Liver (tissue), 9 donors: ENCODE results near the gene MTHFD2L. TPM values are rescaled to one million over a fixed set of nuclear protein-coding genes. Genes with fewer than 3 reads are reported as not detected.

ENCODE experiments used
- DNase-seq: peaks from one replicate; pipeline ENCODE4 v3.0.0-alpha.2; 2017; ENCODE audit warnings: low spot score
- H3K27ac ChIP-seq, 2 donors: one replicate each; pipeline ENCODE4 v1.7.0; 2013; ENCODE audit warnings: inconsistent platforms in 2 of 2, low read length in 2 of 2, control low read depth in 1 of 2, low read depth in 1 of 2, mild to moderate bottlenecking in 1 of 2
- H3K27me3 ChIP-seq, 4 donors: one replicate each; pipeline versions ENCODE4 v1.6.1 to v1.7.0; 2013; ENCODE audit warnings: low read length in 3 of 4, inconsistent platforms in 1 of 4, mild to moderate bottlenecking in 1 of 4, moderate library complexity in 1 of 4; ENCODE audit not compliant: control insufficient read depth in 4 of 4, insufficient read depth in 4 of 4
- H3K36me3 ChIP-seq, 4 donors: one replicate each; pipeline versions ENCODE4 v1.6.1 to v1.7.0; 2013; ENCODE audit warnings: low read length in 3 of 4, mild to moderate bottlenecking in 3 of 4, low read depth in 1 of 4, moderate library complexity in 1 of 4; ENCODE audit not compliant: control insufficient read depth in 4 of 4, insufficient read depth in 3 of 4
- H3K4me1 ChIP-seq, 4 donors: one replicate each; pipeline versions ENCODE4 v1.6.1 to v1.7.0; 2013; ENCODE audit warnings: low read length in 3 of 4, mild to moderate bottlenecking in 3 of 4, moderate library complexity in 1 of 4; ENCODE audit not compliant: control insufficient read depth in 4 of 4, insufficient read depth in 4 of 4
- H3K4me3 ChIP-seq, 3 donors: one replicate each; pipeline versions ENCODE4 v1.6.1 to v1.7.0; 2013; ENCODE audit warnings: low read length in 3 of 3, control low read depth in 1 of 3, low read depth in 1 of 3, mild to moderate bottlenecking in 1 of 3
- H3K9ac ChIP-seq, 2 donors: one replicate each; pipeline ENCODE4 v1.7.0; 2013; ENCODE audit warnings: low read length in 2 of 2, mild to moderate bottlenecking in 2 of 2, moderate library complexity in 2 of 2, control low read depth in 1 of 2, low read depth in 1 of 2
- H3K9me3 ChIP-seq, 4 donors: one replicate each; pipeline versions ENCODE4 v1.6.1 to v1.7.0; 2013; ENCODE audit warnings: low read length in 3 of 4; ENCODE audit not compliant: control insufficient read depth in 4 of 4
- ATF3 ChIP-seq: IDR thresholded peaks from 2 replicates; pipeline ENCODE4 v1.6.1; 2016; ENCODE audit warnings: antibody characterized with exemption
- CTCF ChIP-seq: fragments of 150-350 bp; IDR thresholded peaks from 2 replicates; pipeline ENCODE4 v1.5.1; 2017; ENCODE audit warnings: improper control_type of control experiment, low read depth, low read length; ENCODE audit not compliant: missing input control
- EGR1 ChIP-seq, 2 donors: IDR thresholded peaks; 2 replicates each; pipeline ENCODE4 v1.6.1; 2016 to 2018; ENCODE audit warnings: antibody characterized with exemption in 2 of 2, low read depth in 2 of 2
- FOXA1 ChIP-seq: IDR thresholded peaks from 2 replicates; pipeline ENCODE4 v1.6.1; 2016; ENCODE audit warnings: antibody characterized with exemption
- FOXA2 ChIP-seq: IDR thresholded peaks from 2 replicates; pipeline ENCODE4 v1.6.1; 2016; ENCODE audit warnings: antibody characterized with exemption
- GABPA ChIP-seq, 2 donors: IDR thresholded peaks in 1 of 2; conservative IDR thresholded peaks in 1 of 2; 2 replicates each; pipeline ENCODE4 v1.6.1; 2016; ENCODE audit warnings: antibody characterized with exemption in 2 of 2, mild to moderate bottlenecking in 1 of 2, moderate library complexity in 1 of 2
- HNF4A ChIP-seq, 2 donors: conservative IDR thresholded peaks; 2 replicates each; pipeline ENCODE4 v1.6.1; 2016; ENCODE audit warnings: antibody characterized with exemption in 2 of 2, mild to moderate bottlenecking in 2 of 2
- HNF4G ChIP-seq: IDR thresholded peaks from 2 replicates; pipeline ENCODE4 v1.6.1; 2016; ENCODE audit warnings: antibody characterized with exemption
- JUND ChIP-seq, 2 donors: IDR thresholded peaks; 2 replicates each; pipeline ENCODE4 v1.6.1; 2016; ENCODE audit warnings: antibody characterized with exemption in 2 of 2
- MAX ChIP-seq: IDR thresholded peaks from 2 replicates; pipeline ENCODE4 v1.6.1; 2016; ENCODE audit warnings: antibody characterized with exemption
- NR2F2 ChIP-seq: IDR thresholded peaks from 2 replicates; pipeline ENCODE4 v1.6.1; 2016; ENCODE audit warnings: antibody characterized with exemption
- RAD21 ChIP-seq, 2 donors: IDR thresholded peaks; 2 replicates each; pipeline ENCODE4 v1.6.1; 2016; ENCODE audit warnings: antibody characterized with exemption in 2 of 2, mild to moderate bottlenecking in 2 of 2
- RXRA ChIP-seq, 2 donors: IDR thresholded peaks; 2 replicates each; pipeline ENCODE4 v1.6.1; 2017 to 2018; ENCODE audit warnings: antibody characterized with exemption in 2 of 2, mild to moderate bottlenecking in 1 of 2
- SP1 ChIP-seq: IDR thresholded peaks from 2 replicates; pipeline ENCODE4 v1.6.1; 2018; ENCODE audit warnings: antibody characterized with exemption, mild to moderate bottlenecking
- TAF1 ChIP-seq: conservative IDR thresholded peaks from 2 replicates; pipeline ENCODE4 v1.6.1; 2016; ENCODE audit warnings: antibody characterized with exemption, mild to moderate bottlenecking
- YY1 ChIP-seq: IDR thresholded peaks from 2 replicates; pipeline ENCODE4 v1.6.1; 2016; ENCODE audit warnings: antibody characterized with exemption, mild to moderate bottlenecking
- polyA plus RNA-seq, 2 donors: library from polyadenylated mRNA; stranded (reverse) in 1 of 2; unstranded in 1 of 2; fragments of 200-250 nt in 1 of 2; fragments of >200 nt in 1 of 2; fragmentation: Nextera tagmentation in 1 of 2; extraction: Ambion mirVana in 1 of 2; gene quantifications; one replicate each; pipeline versions ENCODE4 v1.2.1 to v1.2.3, GENCODE V29; 2013 to 2015
- total RNA-seq, 2 donors: library from RNA; depleted of rRNA; stranded (reverse); fragments of >200 nt; gene quantifications; one replicate each; pipeline ENCODE4 v1.2.3, GENCODE V29; 2014
- TF ChIP-seq, protein P1 (sequence below): IDR thresholded peaks from 2 replicates; pipeline ENCODE4 v1.6.1; 2016; ENCODE audit warnings: antibody characterized with exemption
- TF ChIP-seq, protein P2 (sequence below): IDR thresholded peaks from 2 replicates; pipeline ENCODE4 v1.6.1; 2016; ENCODE audit warnings: antibody characterized with exemption, mild to moderate bottlenecking
- donor health status: healthy.
- donor health status: healthy.
- donor health status: healthy.
- donor health status: healthy.
- donor health status: healthy.

The MTHFD2L gene
- total and polyA plus RNA-seq, 4 donors, result 7.4 to 51.5 (median 31.1) TPM

GRCh38 chr4:74263551-74263950 lies 105.6 kb downstream of the MTHFD2L start:
- no peak overlapping the region for H3K27ac ChIP-seq
- H3K36me3 ChIP-seq, result no peaks in the 10 kb centered on the region
- H3K27me3 ChIP-seq, result no peaks in the 10 kb centered on the region
- no peak overlapping the region for H3K9ac ChIP-seq
- H3K4me1 ChIP-seq, result no peaks in the 10 kb centered on the region
- no peak overlapping the region for H3K4me3 ChIP-seq
- DNase-seq, result no peak
- TF ChIP-seq FOXA2, result no peak
- TF ChIP-seq ATF3, result no peak
- TF ChIP-seq RXRA (IDR thresholded peaks at IDR 0.05), result no peak
- no peaks in the 10 kb centered on the region for H3K9me3 ChIP-seq

DNA sequence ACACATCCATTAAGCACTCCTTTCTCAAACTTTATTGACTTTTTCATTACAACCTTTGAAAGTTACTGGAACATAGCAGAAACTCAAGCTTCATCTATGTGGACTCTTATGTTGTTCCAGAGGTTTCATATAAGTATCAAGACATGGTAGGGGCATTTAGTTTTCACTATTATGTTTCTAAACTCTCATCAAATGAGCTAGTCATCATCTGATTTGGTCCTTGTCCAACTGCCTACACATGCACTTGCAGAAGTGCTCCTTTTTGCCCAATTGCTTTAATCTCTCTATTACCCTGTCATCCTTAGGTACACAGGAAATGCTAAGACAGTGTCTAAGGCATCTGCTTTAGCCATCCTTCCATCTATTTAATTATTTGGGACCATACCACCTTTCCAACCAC lies 108.2 kb downstream of the MTHFD2L start:
- no peaks in the 10 kb centered on the region for H3K4me1 ChIP-seq
- H3K9ac ChIP-seq, result no peak overlapping the region
- no peak overlapping the region for H3K27ac ChIP-seq
- TF ChIP-seq FOXA1, result no peak
- H3K9me3 ChIP-seq, result no peaks in the 10 kb centered on the region
- H3K27me3 ChIP-seq, result no peaks in the 10 kb centered on the region
- no peak for DNase-seq
- H3K36me3 ChIP-seq, result no peaks in the 10 kb centered on the region
- no peak overlapping the region for H3K4me3 ChIP-seq

- TF ChIP-seq, protein P1, sequence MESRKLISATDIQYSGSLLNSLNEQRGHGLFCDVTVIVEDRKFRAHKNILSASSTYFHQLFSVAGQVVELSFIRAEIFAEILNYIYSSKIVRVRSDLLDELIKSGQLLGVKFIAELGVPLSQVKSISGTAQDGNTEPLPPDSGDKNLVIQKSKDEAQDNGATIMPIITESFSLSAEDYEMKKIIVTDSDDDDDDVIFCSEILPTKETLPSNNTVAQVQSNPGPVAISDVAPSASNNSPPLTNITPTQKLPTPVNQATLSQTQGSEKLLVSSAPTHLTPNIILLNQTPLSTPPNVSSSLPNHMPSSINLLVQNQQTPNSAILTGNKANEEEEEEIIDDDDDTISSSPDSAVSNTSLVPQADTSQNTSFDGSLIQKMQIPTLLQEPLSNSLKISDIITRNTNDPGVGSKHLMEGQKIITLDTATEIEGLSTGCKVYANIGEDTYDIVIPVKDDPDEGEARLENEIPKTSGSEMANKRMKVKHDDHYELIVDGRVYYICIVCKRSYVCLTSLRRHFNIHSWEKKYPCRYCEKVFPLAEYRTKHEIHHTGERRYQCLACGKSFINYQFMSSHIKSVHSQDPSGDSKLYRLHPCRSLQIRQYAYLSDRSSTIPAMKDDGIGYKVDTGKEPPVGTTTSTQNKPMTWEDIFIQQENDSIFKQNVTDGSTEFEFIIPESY, result no peak
- TF ChIP-seq RAD21 (IDR thresholded peaks at IDR 0.05) (no peak), ATF3 (no peak), CTCF (no peak), HNF4G (no peak), TAF1 (no peak), JUND (IDR thresholded peaks at IDR 0.05) (no peak), NR2F2 (no peak), SP1 (no peak), EGR1 (IDR thresholded peaks at IDR 0.05; ENCODE audit: low read depth in 2 of 2) (no peak), YY1 (no peak), MAX (no peak), GABPA (IDR thresholded peaks at IDR 0.05 in 1 of 2, conservative IDR thresholded peaks at IDR 0.05 in 1 of 2) (no peak), FOXA2 (no peak), FOXA1 (no peak), HNF4A (conservative IDR thresholded peaks at IDR 0.05) (no peak), RXRA (IDR thresholded peaks at IDR 0.05) (no peak)
- TF ChIP-seq, protein P2, sequence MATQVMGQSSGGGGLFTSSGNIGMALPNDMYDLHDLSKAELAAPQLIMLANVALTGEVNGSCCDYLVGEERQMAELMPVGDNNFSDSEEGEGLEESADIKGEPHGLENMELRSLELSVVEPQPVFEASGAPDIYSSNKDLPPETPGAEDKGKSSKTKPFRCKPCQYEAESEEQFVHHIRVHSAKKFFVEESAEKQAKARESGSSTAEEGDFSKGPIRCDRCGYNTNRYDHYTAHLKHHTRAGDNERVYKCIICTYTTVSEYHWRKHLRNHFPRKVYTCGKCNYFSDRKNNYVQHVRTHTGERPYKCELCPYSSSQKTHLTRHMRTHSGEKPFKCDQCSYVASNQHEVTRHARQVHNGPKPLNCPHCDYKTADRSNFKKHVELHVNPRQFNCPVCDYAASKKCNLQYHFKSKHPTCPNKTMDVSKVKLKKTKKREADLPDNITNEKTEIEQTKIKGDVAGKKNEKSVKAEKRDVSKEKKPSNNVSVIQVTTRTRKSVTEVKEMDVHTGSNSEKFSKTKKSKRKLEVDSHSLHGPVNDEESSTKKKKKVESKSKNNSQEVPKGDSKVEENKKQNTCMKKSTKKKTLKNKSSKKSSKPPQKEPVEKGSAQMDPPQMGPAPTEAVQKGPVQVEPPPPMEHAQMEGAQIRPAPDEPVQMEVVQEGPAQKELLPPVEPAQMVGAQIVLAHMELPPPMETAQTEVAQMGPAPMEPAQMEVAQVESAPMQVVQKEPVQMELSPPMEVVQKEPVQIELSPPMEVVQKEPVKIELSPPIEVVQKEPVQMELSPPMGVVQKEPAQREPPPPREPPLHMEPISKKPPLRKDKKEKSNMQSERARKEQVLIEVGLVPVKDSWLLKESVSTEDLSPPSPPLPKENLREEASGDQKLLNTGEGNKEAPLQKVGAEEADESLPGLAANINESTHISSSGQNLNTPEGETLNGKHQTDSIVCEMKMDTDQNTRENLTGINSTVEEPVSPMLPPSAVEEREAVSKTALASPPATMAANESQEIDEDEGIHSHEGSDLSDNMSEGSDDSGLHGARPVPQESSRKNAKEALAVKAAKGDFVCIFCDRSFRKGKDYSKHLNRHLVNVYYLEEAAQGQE, result no peak
- DNase-seq, result no peak
These were observed 110.2 kb downstream of the MTHFD2L start for GRCh38 chr4:74267998-74268606.

More at GRCh38 chr4:74267998-74268606, 110.2 kb downstream of the MTHFD2L start:
- H3K27me3 ChIP-seq, result no peaks in the 10 kb centered on the region
- H3K9me3 ChIP-seq, result no peaks in the 10 kb centered on the region
- H3K27ac ChIP-seq, result no peak overlapping the region
- H3K36me3 ChIP-seq, result no peaks in the 10 kb centered on the region
- no peak overlapping the region for H3K9ac ChIP-seq
- no peak overlapping the region for H3K4me3 ChIP-seq
- H3K4me1 ChIP-seq, result no peaks in the 10 kb centered on the region
